ENCODE results near the gene SCN2A.

DNA sequence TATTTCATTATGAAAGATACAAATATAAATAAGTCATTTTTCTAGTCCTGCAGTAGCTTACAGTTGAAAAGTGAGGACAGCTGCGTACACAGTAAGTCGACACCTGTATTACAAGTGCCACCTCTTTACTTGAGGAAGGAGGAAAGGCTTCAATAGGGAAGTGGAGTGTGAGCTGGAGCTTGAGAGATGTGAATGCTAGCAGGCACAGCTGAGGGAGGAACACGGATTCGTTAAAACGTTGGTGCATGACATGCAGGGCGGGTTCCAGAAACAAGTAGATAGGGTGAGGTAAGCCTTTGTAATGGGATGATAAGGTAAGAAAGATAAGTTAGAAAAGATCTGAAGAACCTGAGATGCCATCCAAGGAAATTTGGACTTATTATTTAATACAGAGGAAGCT is 132.1 kb downstream of the SCN2A start:
- TF ChIP-seq POLR2A (IDR thresholded peaks at IDR 0.05; ENCODE audit: low read depth, low read length), result no peak
- no peak for TF ChIP-seq POLR2AphosphoS5 (IDR thresholded peaks at IDR 0.05; ENCODE audit: low read depth, low read length)
- TF ChIP-seq TAF1 (IDR thresholded peaks at IDR 0.05; ENCODE audit: low read depth, low read length), result no peak

Data from GM12891 (cell line).